Measurements from ENCODE around the gene GUCY1B1. TPM values are rescaled to one million over a fixed set of nuclear protein-coding genes. Genes with fewer than 3 reads are reported as not detected.

Gene GUCY1B1
- total RNA-seq, 4 donors from 2014 or later: 1.4 to 7.4 (median 3.6) TPM

GRCh38 chr4:155832664-155833063 lies 73.8 kb downstream of the GUCY1B1 start:
- intact Hi-C loops (cut with DNase I): no loop called here
- TF ChIP-seq, protein P1, sequence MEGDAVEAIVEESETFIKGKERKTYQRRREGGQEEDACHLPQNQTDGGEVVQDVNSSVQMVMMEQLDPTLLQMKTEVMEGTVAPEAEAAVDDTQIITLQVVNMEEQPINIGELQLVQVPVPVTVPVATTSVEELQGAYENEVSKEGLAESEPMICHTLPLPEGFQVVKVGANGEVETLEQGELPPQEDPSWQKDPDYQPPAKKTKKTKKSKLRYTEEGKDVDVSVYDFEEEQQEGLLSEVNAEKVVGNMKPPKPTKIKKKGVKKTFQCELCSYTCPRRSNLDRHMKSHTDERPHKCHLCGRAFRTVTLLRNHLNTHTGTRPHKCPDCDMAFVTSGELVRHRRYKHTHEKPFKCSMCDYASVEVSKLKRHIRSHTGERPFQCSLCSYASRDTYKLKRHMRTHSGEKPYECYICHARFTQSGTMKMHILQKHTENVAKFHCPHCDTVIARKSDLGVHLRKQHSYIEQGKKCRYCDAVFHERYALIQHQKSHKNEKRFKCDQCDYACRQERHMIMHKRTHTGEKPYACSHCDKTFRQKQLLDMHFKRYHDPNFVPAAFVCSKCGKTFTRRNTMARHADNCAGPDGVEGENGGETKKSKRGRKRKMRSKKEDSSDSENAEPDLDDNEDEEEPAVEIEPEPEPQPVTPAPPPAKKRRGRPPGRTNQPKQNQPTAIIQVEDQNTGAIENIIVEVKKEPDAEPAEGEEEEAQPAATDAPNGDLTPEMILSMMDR (IDR thresholded peaks at IDR 0.05): no peak
- no peak for TF ChIP-seq POLR2A (IDR thresholded peaks at IDR 0.05)

GRCh38 chr4:155837203-155837796 lies 78.5 kb downstream of the GUCY1B1 start:
- 44 to 53% methylated on average over 1 of the region's 1 CpG for WGBS, 2 donors
- intact Hi-C loops (cut with DNase I): no loop called here

More at GRCh38 chr4:155832664-155833063, 73.8 kb downstream of the GUCY1B1 start:
- no peaks in the 10 kb centered on the region for H3K9me3 ChIP-seq
- no peak for DNase-seq
- no peaks in the 10 kb centered on the region for H3K27me3 ChIP-seq
- H3K4me3 ChIP-seq: no peak overlapping the region
- H3K4me1 ChIP-seq: no peaks in the 10 kb centered on the region
- H3K36me3 ChIP-seq: no peaks in the 10 kb centered on the region
- H3K27ac ChIP-seq: no peak overlapping the region

GRCh38 chr4:155842080-155842479 lies 83.3 kb downstream of the GUCY1B1 start:
- H3K36me3 ChIP-seq: no peaks in the 10 kb centered on the region
- H3K4me1 ChIP-seq: no peaks in the 10 kb centered on the region
- no peaks in the 10 kb centered on the region for H3K9me3 ChIP-seq
- H3K4me3 ChIP-seq: no peak overlapping the region
- no peaks in the 10 kb centered on the region for H3K27me3 ChIP-seq
- DNase-seq: no peak
- intact Hi-C loops (cut with DNase I): no loop called here
- no peak overlapping the region for H3K27ac ChIP-seq
- TF ChIP-seq, protein P1 (IDR thresholded peaks at IDR 0.05): no peak
- no peak for TF ChIP-seq POLR2A (IDR thresholded peaks at IDR 0.05)

More at GRCh38 chr4:155837203-155837796, 78.5 kb downstream of the GUCY1B1 start:
- Histone ChIP-seq H3K36me3 (no peaks in the 10 kb centered on the region), H3K27me3 (no peaks in the 10 kb centered on the region), H3K4me1 (no peaks in the 10 kb centered on the region), H3K27ac (no peak overlapping the region), H3K4me3 (no peak overlapping the region), H3K9me3 (no peaks in the 10 kb centered on the region)
- TF ChIP-seq POLR2A (IDR thresholded peaks at IDR 0.05): no peak
- no peak for DNase-seq

- Histone ChIP-seq H3K9me3 (no peaks in the 10 kb centered on the region), H3K27ac (no peak overlapping the region), H3K27me3 (no peaks in the 10 kb centered on the region), H3K36me3 (no peaks in the 10 kb centered on the region), H3K4me3 (no peak overlapping the region), H3K4me1 (no peaks in the 10 kb centered on the region)
- TF ChIP-seq POLR2A (IDR thresholded peaks at IDR 0.05): no peak
- TF ChIP-seq, protein P1 (IDR thresholded peaks at IDR 0.05): no peak
- intact Hi-C loops (cut with DNase I): no loop called here
- no peak for DNase-seq
Observed at GRCh38 chr4:155846929-155847328, 88.1 kb downstream of the GUCY1B1 start.

DNA sequence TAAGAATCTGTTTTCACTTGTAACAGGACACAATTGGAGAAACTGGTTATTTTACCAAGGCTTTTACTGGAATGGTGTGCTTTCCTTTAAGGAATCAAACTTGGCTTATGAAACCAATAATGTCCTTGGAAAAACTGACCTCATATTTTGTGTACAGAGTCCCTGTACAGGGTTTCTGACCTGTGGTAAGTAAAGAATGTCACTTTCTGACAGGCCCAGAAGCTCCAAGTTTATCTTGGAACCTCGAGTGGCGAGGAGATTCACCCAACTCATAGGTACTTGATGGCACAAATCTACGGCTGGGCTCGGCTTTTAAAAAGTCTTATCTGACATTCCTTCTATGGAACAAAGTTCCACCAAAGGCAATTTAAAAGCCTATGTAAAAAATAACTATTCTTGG lies 90.2 kb downstream of the GUCY1B1 start:
- TF ChIP-seq POLR2A (IDR thresholded peaks at IDR 0.05): no peak
- TF ChIP-seq, protein P1 (IDR thresholded peaks at IDR 0.05): no peak
- 70 to 81% methylated on average over 4 of the region's 4 CpGs for WGBS, 2 donors
- no peaks in the 10 kb centered on the region for H3K9me3 ChIP-seq

DNA sequence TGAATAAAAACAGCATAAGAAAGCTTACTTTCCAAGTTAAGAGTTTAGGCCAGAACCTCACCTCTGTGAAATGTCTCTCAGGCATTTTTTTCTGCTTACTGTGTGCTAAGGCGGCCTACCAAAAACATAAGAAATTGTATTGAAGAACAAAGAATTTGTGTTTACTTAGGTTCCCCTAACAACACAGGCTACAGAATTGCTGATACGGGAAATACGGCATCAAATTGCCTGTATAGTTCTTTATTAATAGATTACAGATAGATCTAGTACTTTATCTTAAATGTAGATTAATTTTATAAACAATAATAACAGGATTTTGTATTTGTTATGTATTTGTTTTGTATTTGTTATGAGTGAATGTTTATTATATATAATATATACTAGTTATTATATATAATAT lies 94.4 kb downstream of the GUCY1B1 start:
- TF ChIP-seq, protein P1 (IDR thresholded peaks at IDR 0.05): no peak
- no peak for TF ChIP-seq POLR2A (IDR thresholded peaks at IDR 0.05)
- Histone ChIP-seq H3K27me3 (no peaks in the 10 kb centered on the region), H3K4me3 (no peak overlapping the region), H3K9me3 (no peaks in the 10 kb centered on the region), H3K36me3 (no peaks in the 10 kb centered on the region), H3K27ac (no peak overlapping the region), H3K4me1 (no peaks in the 10 kb centered on the region)
- DNase-seq: no peak
- intact Hi-C loops (cut with DNase I): no loop called here
- WGBS, 2 donors: 94 to 96% methylated on average over 3 of the region's 3 CpGs

More for the DNA sequence above, 90.2 kb downstream of the GUCY1B1 start:
- intact Hi-C loops (cut with DNase I): no loop called here
- H3K4me1 ChIP-seq: no peaks in the 10 kb centered on the region
- no peaks in the 10 kb centered on the region for H3K36me3 ChIP-seq
- no peaks in the 10 kb centered on the region for H3K27me3 ChIP-seq
- no peak for DNase-seq
- H3K27ac ChIP-seq: no peak overlapping the region
- H3K4me3 ChIP-seq: no peak overlapping the region

Measured in esophagus squamous epithelium (tissue), 5 donors.